Skeletal muscle tissue (tissue), 4 donors: Measurements from ENCODE around the gene LRRC27. TPM values are rescaled to one million over a fixed set of nuclear protein-coding genes. Genes with fewer than 3 reads are reported as not detected.

ENCODE experiments used
- H3K27ac ChIP-seq: one replicate; pipeline ENCODE4 v1.7.0; 2013; ENCODE audit warnings: mild to moderate bottlenecking, low read depth, low read length, inconsistent platforms
- H3K27me3 ChIP-seq, 3 donors: one replicate each; pipeline ENCODE4 v1.7.0; 2013; ENCODE audit warnings: low read length in 3 of 3; ENCODE audit not compliant: control insufficient read depth in 3 of 3, insufficient read depth in 3 of 3
- H3K36me3 ChIP-seq, 3 donors: one replicate each; pipeline ENCODE4 v1.7.0; 2013; ENCODE audit warnings: low read length in 3 of 3; ENCODE audit not compliant: control insufficient read depth in 3 of 3, insufficient read depth in 3 of 3
- H3K4me1 ChIP-seq, 3 donors: one replicate each; pipeline ENCODE4 v1.7.0; 2013; ENCODE audit warnings: low read length in 3 of 3, mild to moderate bottlenecking in 3 of 3; ENCODE audit not compliant: control insufficient read depth in 3 of 3, insufficient read depth in 3 of 3
- H3K4me3 ChIP-seq, 3 donors: one replicate each; pipeline ENCODE4 v1.7.0; 2013; ENCODE audit warnings: low read length in 3 of 3
- H3K9ac ChIP-seq, 3 donors: one replicate each; pipeline ENCODE4 v1.7.0; 2013; ENCODE audit warnings: low read length in 3 of 3, mild to moderate bottlenecking in 3 of 3, moderate library complexity in 2 of 3, low read depth in 1 of 3
- H3K9me3 ChIP-seq, 3 donors: one replicate each; pipeline ENCODE4 v1.7.0; 2013; ENCODE audit warnings: low read length in 3 of 3; ENCODE audit not compliant: control insufficient read depth in 3 of 3
- total RNA-seq: library from RNA; depleted of rRNA; stranded (reverse); fragments of >200 nt; gene quantifications from one replicate; pipeline ENCODE4 v1.2.3, GENCODE V29; 2014
- donor health status: Osteomylitis.

Gene LRRC27
- total RNA-seq, 1 donor from 2014 or later: 2.6 TPM

- Histone ChIP-seq H3K36me3 (peaks cover 0 to 26% (median 7%) of the 10 kb centered on the region in 3 donors), H3K4me1 (no peaks in the 10 kb centered on the region), H3K27ac (no peak overlapping the region), H3K9me3 (no peaks in the 10 kb centered on the region), H3K9ac (no peak overlapping the region), H3K4me3 (no peak overlapping the region), H3K27me3 (no peaks in the 10 kb centered on the region)
These were observed 31.4 kb downstream of the LRRC27 start for GRCh38 chr10:132363376-132363775.

- Histone ChIP-seq H3K9me3 (no peaks in the 10 kb centered on the region), H3K4me3 (no peak overlapping the region), H3K27me3 (no peaks in the 10 kb centered on the region), H3K9ac (no peak overlapping the region), H3K27ac (no peak overlapping the region), H3K4me1 (no peaks in the 10 kb centered on the region), H3K36me3 (peaks cover 0 to 26% (median 7%) of the 10 kb centered on the region in 3 donors)
These were observed 32.1 kb downstream of the LRRC27 start for GRCh38 chr10:132363921-132364593.

DNA sequence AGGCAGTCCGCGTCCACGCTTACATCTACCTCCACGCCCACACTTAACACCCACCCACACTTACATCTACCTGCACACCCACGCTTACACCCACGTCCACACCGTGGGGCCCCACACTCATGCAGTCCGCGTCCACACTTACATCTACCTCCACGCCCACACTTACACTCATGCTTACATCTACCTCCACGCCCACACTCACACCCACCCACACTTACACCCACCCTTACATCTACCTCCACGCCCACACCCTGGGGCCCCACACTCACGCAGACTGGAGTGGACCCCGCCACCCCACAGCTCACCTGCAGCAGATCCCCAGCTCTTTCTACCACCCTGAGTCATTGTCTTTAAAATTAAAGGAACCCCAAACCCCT, 32.6 kb downstream of the LRRC27 start:
- Histone ChIP-seq H3K9me3 (no peaks in the 10 kb centered on the region), H3K27me3 (no peaks in the 10 kb centered on the region), H3K4me1 (no peaks in the 10 kb centered on the region), H3K36me3 (peaks cover 0 to 26% (median 7%) of the 10 kb centered on the region in 3 donors), H3K9ac (no peak overlapping the region), H3K27ac (no peak overlapping the region), H3K4me3 (no peak overlapping the region)

- no peaks in the 10 kb centered on the region for H3K9me3 ChIP-seq
- no peaks in the 10 kb centered on the region for H3K27me3 ChIP-seq
- H3K27ac ChIP-seq: no peak overlapping the region
- no peaks in the 10 kb centered on the region for H3K4me1 ChIP-seq
- peaks cover 0 to 26% (median 7%) of the 10 kb centered on the region in 3 donors for H3K36me3 ChIP-seq
- no peak overlapping the region for H3K4me3 ChIP-seq
- H3K9ac ChIP-seq: no peak overlapping the region
These were observed 33.1 kb downstream of the LRRC27 start for GRCh38 chr10:132365102-132365501.

- Histone ChIP-seq H3K4me1 (no peaks in the 10 kb centered on the region), H3K9ac (no peak overlapping the region), H3K27me3 (no peaks in the 10 kb centered on the region), H3K4me3 (no peak overlapping the region), H3K9me3 (no peaks in the 10 kb centered on the region), H3K27ac (no peak overlapping the region), H3K36me3 (peaks cover 0 to 26% (median 7%) of the 10 kb centered on the region in 3 donors)
These were observed 34.0 kb downstream of the LRRC27 start for GRCh38 chr10:132366006-132366405.

DNA sequence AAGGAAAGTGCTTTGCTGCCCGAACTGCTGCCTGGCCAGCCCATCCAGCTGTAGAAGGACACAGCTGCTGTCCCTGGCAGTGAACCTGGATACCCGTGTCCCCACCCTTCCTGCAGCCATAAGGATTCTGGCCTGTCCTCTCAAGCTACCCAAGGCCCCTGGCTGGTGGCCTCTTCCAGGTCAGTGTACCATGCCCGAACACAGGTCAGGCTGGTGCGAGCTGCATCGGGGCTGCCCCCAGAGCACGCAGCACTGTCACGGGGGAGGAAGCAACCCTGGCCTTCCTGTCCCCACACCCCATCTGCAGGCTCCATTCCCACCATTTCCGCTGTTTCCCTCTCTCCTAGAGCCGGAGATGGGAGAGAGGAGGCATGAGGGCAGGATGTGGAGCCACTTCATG, 34.5 kb downstream of the LRRC27 start:
- Histone ChIP-seq H3K27me3 (no peaks in the 10 kb centered on the region), H3K4me1 (no peaks in the 10 kb centered on the region), H3K36me3 (peaks cover 0 to 26% (median 7%) of the 10 kb centered on the region in 3 donors), H3K9ac (no peak overlapping the region), H3K27ac (no peak overlapping the region), H3K9me3 (no peaks in the 10 kb centered on the region), H3K4me3 (no peak overlapping the region)

DNA sequence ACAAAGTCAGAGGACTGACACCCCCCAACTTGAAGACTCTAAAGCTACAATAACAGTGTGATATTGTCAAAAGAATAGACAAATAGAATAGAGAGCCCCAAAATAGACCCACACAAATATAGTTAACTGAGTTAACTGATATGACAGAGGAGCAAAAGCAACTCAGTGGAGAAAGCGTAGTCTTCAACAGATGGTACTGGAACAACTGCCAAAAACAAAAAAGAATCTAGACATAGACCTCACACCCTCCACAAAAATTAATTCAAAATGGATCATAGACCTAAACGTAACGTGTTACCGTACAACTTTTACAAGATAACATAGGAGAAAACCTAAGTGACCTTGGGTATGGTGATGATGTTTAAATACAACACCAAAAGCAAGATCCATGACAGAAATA, 36.4 kb downstream of the LRRC27 start:
- Histone ChIP-seq H3K27me3 (peaks cover 0 to 2% (median 2%) of the 10 kb centered on the region in 3 donors), H3K27ac (no peak overlapping the region), H3K36me3 (peaks cover 0 to 18% (median 5%) of the 10 kb centered on the region in 3 donors), H3K9me3 (no peaks in the 10 kb centered on the region), H3K9ac (no peak overlapping the region), H3K4me1 (no peaks in the 10 kb centered on the region), H3K4me3 (no peak overlapping the region)

- Histone ChIP-seq H3K4me1 (no peaks in the 10 kb centered on the region), H3K36me3 (peaks cover 0 to 17% (median 5%) of the 10 kb centered on the region in 3 donors), H3K9ac (no peak overlapping the region), H3K9me3 (no peaks in the 10 kb centered on the region), H3K27ac (no peak overlapping the region), H3K4me3 (no peak overlapping the region), H3K27me3 (peaks cover 0 to 2% (median 2%) of the 10 kb centered on the region in 3 donors)
These were observed 37.1 kb downstream of the LRRC27 start for GRCh38 chr10:132368881-132369635.

- H3K4me1 ChIP-seq: no peaks in the 10 kb centered on the region
- no peak overlapping the region for H3K27ac ChIP-seq
- no peak overlapping the region for H3K9ac ChIP-seq
- peaks cover 0 to 2% (median 2%) of the 10 kb centered on the region in 3 donors for H3K27me3 ChIP-seq
- no peaks in the 10 kb centered on the region for H3K9me3 ChIP-seq
- H3K36me3 ChIP-seq: peaks cover 0 to 13% (median 5%) of the 10 kb centered on the region in 3 donors
- H3K4me3 ChIP-seq: no peak overlapping the region
These were observed 37.7 kb downstream of the LRRC27 start for GRCh38 chr10:132369636-132370185.
